Panc1 (cell line): ENCODE measurements around the gene CCR7. TPM values are rescaled to one million over a fixed set of nuclear protein-coding genes. Genes with fewer than 3 reads are reported as not detected.

Source experiments
- ATAC-seq: fragments of 200-7000 bp; cut with Tn5 transposase; 2 replicates; pipeline ENCODE4 v1.9.1; 2020; ENCODE audit warnings: mild to moderate bottlenecking, moderate library complexity
- BruUV-seq: library from RNA; stranded (reverse); fragments of 400-500 nt; replicated peaks from 2 replicates; lab custom pipeline; 2021; lab: Mats Ljungman, UMichigan
- CTCF ChIA-PET: fragments of 300-600 bp; sonication (Branson Sonifier 250); formaldehyde crosslinking; loops from one replicate; lab custom pipeline; 2022; ENCODE audit warnings: antibody characterized with exemption; lab: Charles Lee
- POLR2A ChIA-PET: fragments of 300-600 bp; sonication (Branson Sonifier 250); formaldehyde crosslinking; loops from one replicate; lab custom pipeline; 2022; ENCODE audit warnings: antibody characterized with exemption; lab: Charles Lee
- DNase-seq: peaks from one replicate; pipeline ENCODE4 v3.0.0-alpha.2; 2010; ENCODE audit warnings: low read depth, low spot score
- H3K27ac ChIP-seq: 2 replicates; pipeline ENCODE4 v1.5.1; 2011; ENCODE audit warnings: mild to moderate bottlenecking, low read length, inconsistent platforms
- H3K27me3 ChIP-seq: fragments of 200-500 bp; sonication (Bioruptor generic); 2 replicates; pipeline ENCODE4 v1.6.0; 2014; ENCODE audit warnings: low read length, inconsistent platforms; ENCODE audit not compliant: control insufficient read depth, insufficient read depth
- H3K36me3 ChIP-seq: fragments of 200-500 bp; sonication (Bioruptor generic); 2 replicates; pipeline ENCODE4 v1.5.1; 2014; ENCODE audit warnings: inconsistent platforms, mild to moderate bottlenecking, low read length, moderate library complexity; ENCODE audit not compliant: control insufficient read depth, insufficient read depth
- H3K4me1 ChIP-seq: 2 replicates; pipeline ENCODE4 v1.5.1; 2011; ENCODE audit warnings: inconsistent platforms, mild to moderate bottlenecking, low read length, moderate library complexity; ENCODE audit not compliant: control insufficient read depth, insufficient read depth
- H3K4me3 ChIP-seq, 2 experiments: 2 replicates each; pipeline ENCODE4 v1.5.1; 2011 to 2012; ENCODE audit warnings: low read depth in 2 of 2, low read length in 2 of 2, mild to moderate bottlenecking in 2 of 2, inconsistent platforms in 1 of 2, moderate library complexity in 1 of 2
- H3K9me3 ChIP-seq: fragments of 200-500 bp; sonication (Bioruptor generic); 2 replicates; pipeline ENCODE4 v1.5.1; 2014; ENCODE audit warnings: low read depth, mild to moderate bottlenecking, inconsistent platforms, low read length, moderate library complexity; ENCODE audit not compliant: control insufficient read depth, insufficient read depth
- CTCF ChIP-seq: fragments of 450-650 bp; IDR thresholded peaks from 2 replicates; pipeline ENCODE4 v1.5.1; 2017; ENCODE audit warnings: mild to moderate bottlenecking
- POLR2AphosphoS5 ChIP-seq: IDR thresholded peaks from 2 replicates; pipeline ENCODE4 v1.6.1; 2012; ENCODE audit warnings: mild to moderate bottlenecking, low read depth, low read length, moderate library complexity
- REST ChIP-seq, 2 experiments: IDR thresholded peaks; 2 replicates each; pipeline ENCODE4 v1.6.1; 2011 to 2012; ENCODE audit warnings: low read depth in 2 of 2, control low read depth in 1 of 2, low read length in 1 of 2, mild to moderate bottlenecking in 1 of 2, moderate library complexity in 1 of 2; ENCODE audit not compliant: insufficient read depth in 1 of 2
- SIN3A ChIP-seq: IDR thresholded peaks from 2 replicates; pipeline ENCODE4 v1.6.1; 2012; ENCODE audit warnings: low read depth, mild to moderate bottlenecking, low read length, moderate library complexity, borderline replicate concordance; ENCODE audit not compliant: insufficient read depth
- TCF7L2 ChIP-seq: IDR thresholded peaks from 2 replicates; pipeline ENCODE4 v1.6.1; 2011; ENCODE audit warnings: mild to moderate bottlenecking, low read depth, low read length, inconsistent platforms
- in situ Hi-C: cut with HindIII; loops from 2 replicates; pipeline ENCODE4 v1.10.0; 2016; ENCODE audit warnings: low sequenced_read_pairs, low pct_unique_long_range_greater_than_20kb
- intact Hi-C: fragments of 100-400 bp; cut with micrococcal nuclease; formaldehyde crosslinking; loops from one replicate; pipeline ENCODE4 v1.10.0; 2022; ENCODE audit not compliant: unreplicated experiment
- total RNA-seq: library from RNA; stranded (reverse); gene quantifications from one replicate; pipeline ENCODE4 v1.2.1, GENCODE V29; 2021; ENCODE audit not compliant: unreplicated experiment

The CCR7 gene
- total RNA-seq, 1 experiment from 2014 or later: 0.44 TPM

GRCh38 chr17:40556884-40557414 lies 8.3 kb downstream of the CCR7 start:
- BruUV-seq: no TSS peak
- POLR2A ChIA-PET: no interaction called here
- in situ Hi-C loops (no loop called here), intact Hi-C loops (no loop called here)
- DNase-seq: no peak
- no peak overlapping the region for H3K4me3 ChIP-seq
- CTCF ChIA-PET: interaction anchor here (0.6 kb wide), 1 partner anchor 117 kb away, joined by 3 read pairs; no protein-coding TSS in a partner anchor
- ATAC-seq: no peak
- H3K9me3 ChIP-seq: no peaks in the 10 kb centered on the region
- H3K4me1 ChIP-seq: peaks cover 14% of the 10 kb centered on the region
- TF ChIP-seq REST (IDR thresholded peaks at IDR 0.05; ENCODE audit: insufficient read depth in 1 of 2, low read depth in 2 of 2, low read length in 1 of 2): no peak
- no peak for TF ChIP-seq TCF7L2
- no peak for TF ChIP-seq SIN3A
- no peak for TF ChIP-seq POLR2AphosphoS5
- no peak for TF ChIP-seq CTCF
- H3K36me3 ChIP-seq: no peaks in the 10 kb centered on the region
- H3K27me3 ChIP-seq: peaks cover 10% of the 10 kb centered on the region; the same call in 1 of the 2 replicates
- no peak overlapping the region for H3K27ac ChIP-seq

- ATAC-seq (no peak), DNase-seq (no peak)
- Histone ChIP-seq H3K4me1 (peaks cover 13% of the 10 kb centered on the region), H3K9me3 (no peaks in the 10 kb centered on the region), H3K4me3 (no peak overlapping the region), H3K27ac (no peak overlapping the region), H3K36me3 (no peaks in the 10 kb centered on the region), H3K27me3 (peaks cover 6% of the 10 kb centered on the region; the same call in 1 of the 2 replicates)
- intact Hi-C loops (no loop called here), in situ Hi-C loops (no loop called here)
- ChIA-PET POLR2A (no interaction called here), CTCF (no interaction called here)
- BruUV-seq: no TSS peak
- no peak for TF ChIP-seq REST (IDR thresholded peaks at IDR 0.05; ENCODE audit: insufficient read depth in 1 of 2, low read depth in 2 of 2, low read length in 1 of 2)
- no peak for TF ChIP-seq TCF7L2
- no peak for TF ChIP-seq POLR2AphosphoS5
- TF ChIP-seq SIN3A: no peak
- no peak for TF ChIP-seq CTCF
Measured at GRCh38 chr17:40556198-40556661, 9.0 kb downstream of the CCR7 start.
